ENCODE measurements around the gene MLST8. TPM values are rescaled to one million over a fixed set of nuclear protein-coding genes. Genes with fewer than 3 reads are reported as not detected.

MLST8 gene
- total and polyA plus RNA-seq, 2 donors (not counting 1 experiment from before 2014, with no cell fraction given) = 36.1 to 112 TPM

DNA sequence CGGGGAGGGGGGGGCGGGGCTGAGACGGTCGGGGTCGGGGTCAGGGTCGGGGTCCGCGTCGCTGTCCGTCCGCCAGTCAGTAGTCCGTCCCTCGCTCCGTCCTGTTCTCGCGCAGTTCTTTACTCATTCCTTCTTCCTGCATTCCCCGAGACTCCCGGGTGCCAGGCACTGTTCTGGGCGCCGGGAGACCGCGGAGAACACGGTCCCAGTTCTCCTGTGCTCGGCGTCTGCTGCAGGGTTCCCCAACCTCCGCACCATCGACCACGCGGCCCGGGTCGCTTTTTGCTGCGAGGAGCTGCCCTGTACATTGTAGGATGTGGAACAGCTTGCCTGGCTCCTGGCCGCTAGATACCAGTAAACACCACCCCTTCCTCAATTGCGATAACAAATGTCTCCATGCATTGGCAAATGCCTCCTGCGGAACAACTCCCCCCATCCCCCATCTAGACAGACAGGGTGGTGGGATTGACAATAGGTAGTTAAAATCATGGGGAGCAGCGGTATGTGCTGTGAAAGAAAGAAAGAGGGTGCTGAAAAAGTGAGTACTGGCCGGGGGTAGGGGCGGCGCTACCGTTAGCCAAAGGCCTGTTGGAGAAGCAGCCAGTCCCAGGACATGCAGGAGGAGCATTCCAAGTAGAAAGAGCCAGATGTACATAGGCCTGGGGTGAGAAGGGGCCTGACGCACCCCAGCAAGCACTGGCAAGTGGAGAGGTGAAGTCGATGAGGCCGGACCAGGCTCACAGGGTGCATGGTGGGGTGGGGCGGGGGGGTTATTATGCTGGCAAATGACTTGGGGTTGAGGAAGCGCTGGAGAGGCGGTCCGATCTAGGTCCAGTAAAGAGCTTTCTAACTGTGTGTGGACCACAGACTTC is 49.0 kb upstream of the MLST8 start:
- TF ChIP-seq CTCF (IDR thresholded peaks at IDR 0.05) (no peak), EZH2 (IDR thresholded peaks at IDR 0.05; ENCODE audit: borderline replicate concordance, insufficient read depth, low read depth, low read length, poor library complexity, severe bottlenecking) (no peak)
- Histone ChIP-seq H4K20me1 (ENCODE audit: control insufficient read depth, insufficient read depth, low read length, poor library complexity, severe bottlenecking) (peaks cover 84% of the 10 kb centered on the region), H3K9ac (ENCODE audit: low read length) (peak overlapping the region; percentile 69), H3K79me2 (ENCODE audit: control insufficient read depth, insufficient read depth, low read length) (peaks cover 91% of the 10 kb centered on the region), H3K36me3 (replicated peaks in 1 of 2; ENCODE audit: control extremely low read depth in 1 of 2, control insufficient read depth in 1 of 2, extremely low read depth in 1 of 2, insufficient read depth in 2 of 2, low read length in 1 of 2) (peaks cover 0 to 18% of the 10 kb centered on the region in 2 experiments), H3K27ac (ENCODE audit: low read length in 2 of 2) (peak overlapping the region; percentile 23 to 68), H3K4me1 (ENCODE audit: control insufficient read depth in 2 of 2, insufficient read depth in 2 of 2, low read length in 2 of 2) (peaks cover 42 to 73% of the 10 kb centered on the region in 2 donors), H3K9me3 (ENCODE audit: control extremely low read depth in 1 of 3, control insufficient read depth in 2 of 3, insufficient read depth in 1 of 3, low read length in 2 of 3) (no peaks in the 10 kb centered on the region), H3K4me2 (replicated peaks; ENCODE audit: low read depth, low read length, poor library complexity, severe bottlenecking) (peak overlapping the region; percentile 86), H3K27me3 (replicated peaks in 1 of 4; ENCODE audit: control extremely low read depth in 1 of 4, control insufficient read depth in 3 of 4, insufficient read depth in 4 of 4, low read length in 3 of 4) (no peaks in the 10 kb centered on the region), H3K4me3 (ENCODE audit: control extremely low read depth in 1 of 5, extremely low read depth in 1 of 5, insufficient read depth in 1 of 5, low read depth in 2 of 5, low read length in 4 of 5) (peak overlapping the region; percentile 37 to 71 (median 62)), H2AFZ (ENCODE audit: insufficient read depth, low read depth, low read length, poor library complexity, severe bottlenecking) (peak overlapping the region; percentile 58)
- Mint-ChIP-seq H3K27ac (peak overlapping the region; percentile 81), H3K27me3 (no peaks in the 10 kb centered on the region), H3K4me3 (peak overlapping the region; percentile 93), H3K9me3 (ENCODE audit: insufficient read depth) (no peaks in the 10 kb centered on the region), H3K4me1 (peaks cover 69% of the 10 kb centered on the region)
- DNase-seq (no peak), ATAC-seq (ENCODE audit: low read depth) (no peak)
- ChIA-PET CTCF (interaction anchor here (1.0 to 5.9 kb wide), 11 partner anchors 9 to 152 kb away, joined by 3 to 72 read pairs (median 6); partner anchors contain the start of genes E4F1, NHERF2, NTHL1 and TSC2), POLR2A (interaction anchor here (0.6 to 1.8 kb wide), 19 partner anchors 10 to 531 kb away, joined by 3 to 16 read pairs (median 4); partner anchors contain the start of genes ATP6V0C, ECI1, MLST8 and MSRB1)
- intact Hi-C loops (cut with micrococcal nuclease) = loop anchor here (1.0 to 10.0 kb wide), 15 partner anchors 15 to 749 kb away; partner anchors contain the start of genes ATP6V0C, E4F1, ECI1 and MLST8
- WGBS (ENCODE audit: insufficient coverage) = 10% methylated on average over 44 of the region's 47 CpGs

Measured in B cell (primary cell).